GM12874 (cell line): ENCODE results near the gene NIPAL3.

Experiments used
- CTCF ChIP-seq: IDR thresholded peaks from 2 replicates; pipeline ENCODE4 v1.5.1; 2011; ENCODE audit warnings: low read depth, mild to moderate bottlenecking, control low read depth, low read length, moderate library complexity; ENCODE audit not compliant: insufficient read depth

The NIPAL3 gene

GRCh38 chr1:24487455-24487854 lies 71.9 kb downstream of the NIPAL3 start:
- no peak for TF ChIP-seq CTCF

GRCh38 chr1:24489674-24490073 lies 74.1 kb downstream of the NIPAL3 start:
- no peak for TF ChIP-seq CTCF

- no peak for TF ChIP-seq CTCF
Observed at GRCh38 chr1:24490101-24490781, 74.6 kb downstream of the NIPAL3 start.

- TF ChIP-seq CTCF: no peak
Observed at GRCh38 chr1:24491577-24492360, 76.2 kb downstream of the NIPAL3 start.

- TF ChIP-seq CTCF: no peak
Observed at GRCh38 chr1:24493785-24494184, 78.2 kb downstream of the NIPAL3 start.

GRCh38 chr1:24498589-24498988 lies 83.0 kb downstream of the NIPAL3 start:
- no peak for TF ChIP-seq CTCF

GRCh38 chr1:24500448-24501048 lies 84.9 kb downstream of the NIPAL3 start:
- no peak for TF ChIP-seq CTCF
